ENCODE results near the gene SPA17. TPM values are rescaled to one million over a fixed set of nuclear protein-coding genes. Genes with fewer than 3 reads are reported as not detected.

The SPA17 gene
- total RNA-seq, 2 experiments from 2014 or later, result 3.1 to 3.6 TPM

DNA sequence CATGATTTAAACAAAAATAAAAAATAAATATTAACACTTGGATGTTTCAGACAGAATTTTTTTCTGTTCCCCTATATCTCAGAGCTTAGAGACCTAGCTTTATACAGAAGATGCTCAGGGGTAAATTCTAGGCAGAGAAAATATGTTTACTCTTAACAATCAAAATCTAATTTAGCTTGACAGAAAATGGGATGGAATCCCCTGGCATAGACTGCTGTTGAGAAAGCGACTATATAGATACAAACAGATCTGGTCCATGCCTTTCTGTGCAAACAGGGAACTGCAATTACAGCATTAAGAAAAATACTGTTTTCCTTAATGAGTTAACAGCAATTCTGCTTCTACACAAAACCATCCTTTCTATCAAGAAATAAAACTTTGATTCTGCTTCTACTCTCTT, 14.7 kb upstream of the SPA17 start:
- no peak overlapping the region for H3K4me3 Mint-ChIP-seq
- H3K4me1 Mint-ChIP-seq (ENCODE audit: low read depth), result no peaks in the 10 kb centered on the region
- intact Hi-C loops (cut with micrococcal nuclease), result no loop called here
- POLR2A ChIA-PET, result no interaction called here
- peaks cover 2% of the 10 kb centered on the region for H3K36me3 Mint-ChIP-seq (ENCODE audit: low read depth)
- CTCF ChIA-PET, result interaction anchor here (0.6 to 1.9 kb wide), 4 partner anchors 10 to 207 kb away, joined by 3 to 6 read pairs (median 4); no protein-coding TSS in a partner anchor
- DNase-seq (no peak), ATAC-seq (no peak)
- TF ChIP-seq, protein P1, sequence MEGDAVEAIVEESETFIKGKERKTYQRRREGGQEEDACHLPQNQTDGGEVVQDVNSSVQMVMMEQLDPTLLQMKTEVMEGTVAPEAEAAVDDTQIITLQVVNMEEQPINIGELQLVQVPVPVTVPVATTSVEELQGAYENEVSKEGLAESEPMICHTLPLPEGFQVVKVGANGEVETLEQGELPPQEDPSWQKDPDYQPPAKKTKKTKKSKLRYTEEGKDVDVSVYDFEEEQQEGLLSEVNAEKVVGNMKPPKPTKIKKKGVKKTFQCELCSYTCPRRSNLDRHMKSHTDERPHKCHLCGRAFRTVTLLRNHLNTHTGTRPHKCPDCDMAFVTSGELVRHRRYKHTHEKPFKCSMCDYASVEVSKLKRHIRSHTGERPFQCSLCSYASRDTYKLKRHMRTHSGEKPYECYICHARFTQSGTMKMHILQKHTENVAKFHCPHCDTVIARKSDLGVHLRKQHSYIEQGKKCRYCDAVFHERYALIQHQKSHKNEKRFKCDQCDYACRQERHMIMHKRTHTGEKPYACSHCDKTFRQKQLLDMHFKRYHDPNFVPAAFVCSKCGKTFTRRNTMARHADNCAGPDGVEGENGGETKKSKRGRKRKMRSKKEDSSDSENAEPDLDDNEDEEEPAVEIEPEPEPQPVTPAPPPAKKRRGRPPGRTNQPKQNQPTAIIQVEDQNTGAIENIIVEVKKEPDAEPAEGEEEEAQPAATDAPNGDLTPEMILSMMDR (IDR thresholded peaks at IDR 0.05), result no peak
- no peaks in the 10 kb centered on the region for H3K27me3 Mint-ChIP-seq
- no peak overlapping the region for H3K27ac Mint-ChIP-seq
- H3K9me3 Mint-ChIP-seq, result no peaks in the 10 kb centered on the region

DNA sequence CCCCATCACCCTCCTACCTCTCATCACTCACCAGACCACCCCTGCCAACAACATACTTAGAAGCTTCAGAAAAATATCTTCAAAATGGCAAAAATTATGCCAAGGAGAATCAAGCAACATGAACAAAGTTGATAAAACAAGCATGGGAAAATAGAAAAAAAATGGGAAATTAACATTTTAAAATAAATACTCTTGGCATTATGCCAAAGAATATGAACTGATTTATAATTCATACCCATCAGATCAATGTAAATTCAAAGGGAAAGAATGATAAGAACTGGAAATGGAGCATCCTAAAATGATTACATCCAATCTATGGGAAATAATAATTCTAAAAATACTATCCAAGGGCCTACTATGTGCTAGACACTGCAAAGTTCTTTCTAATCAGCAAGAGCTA, 12.2 kb upstream of the SPA17 start:
- intact Hi-C loops (cut with micrococcal nuclease), result no loop called here
- CTCF ChIA-PET, result interaction anchor here (0.9 to 2.3 kb wide), 3 partner anchors 132 to 177 kb away, joined by 3 to 7 read pairs (median 4); no protein-coding TSS in a partner anchor
- POLR2A ChIA-PET, result no interaction called here
- no peaks in the 10 kb centered on the region for H3K4me1 Mint-ChIP-seq (ENCODE audit: low read depth)
- H3K27me3 Mint-ChIP-seq, result no peaks in the 10 kb centered on the region
- no peak overlapping the region for H3K27ac Mint-ChIP-seq
- DNase-seq (no peak), ATAC-seq (no peak)
- no peaks in the 10 kb centered on the region for H3K9me3 Mint-ChIP-seq
- H3K4me3 Mint-ChIP-seq, result no peak overlapping the region
- TF ChIP-seq, protein P1 (IDR thresholded peaks at IDR 0.05), result no peak
- peaks cover 4% of the 10 kb centered on the region for H3K36me3 Mint-ChIP-seq (ENCODE audit: low read depth)

DNA sequence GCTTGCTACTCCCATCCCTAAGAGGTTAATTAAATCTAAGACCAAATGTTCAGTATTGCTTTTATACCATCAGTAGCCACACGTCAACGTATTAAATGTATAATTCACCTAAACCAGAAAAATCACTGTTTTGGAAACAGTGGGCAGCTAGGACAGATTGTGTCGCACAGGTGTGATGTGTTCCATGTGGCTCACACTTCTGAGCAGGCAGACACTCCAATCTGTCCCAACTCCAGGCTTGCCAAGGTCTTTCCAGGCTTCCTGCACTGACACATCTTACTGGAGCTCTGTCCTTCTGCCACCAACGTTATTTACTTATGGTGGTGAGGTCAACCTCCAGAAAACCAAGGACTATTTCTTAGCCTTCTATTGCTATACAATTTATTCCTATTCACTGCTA, 11.6 kb upstream of the SPA17 start:
- H3K36me3 Mint-ChIP-seq (ENCODE audit: low read depth), result peaks cover 4% of the 10 kb centered on the region
- TF ChIP-seq, protein P1 (IDR thresholded peaks at IDR 0.05), result no peak
- no peaks in the 10 kb centered on the region for H3K4me1 Mint-ChIP-seq (ENCODE audit: low read depth)
- ChIA-PET POLR2A (no interaction called here), CTCF (interaction anchor here (0.9 to 2.3 kb wide), 4 partner anchors 101 to 176 kb away, joined by 3 to 13 read pairs (median 6); no protein-coding TSS in a partner anchor)
- H3K27me3 Mint-ChIP-seq, result no peaks in the 10 kb centered on the region
- DNase-seq (no peak), ATAC-seq (no peak)
- no peak overlapping the region for H3K27ac Mint-ChIP-seq
- intact Hi-C loops (cut with micrococcal nuclease), result no loop called here
- no peaks in the 10 kb centered on the region for H3K9me3 Mint-ChIP-seq
- no peak overlapping the region for H3K4me3 Mint-ChIP-seq

DNA sequence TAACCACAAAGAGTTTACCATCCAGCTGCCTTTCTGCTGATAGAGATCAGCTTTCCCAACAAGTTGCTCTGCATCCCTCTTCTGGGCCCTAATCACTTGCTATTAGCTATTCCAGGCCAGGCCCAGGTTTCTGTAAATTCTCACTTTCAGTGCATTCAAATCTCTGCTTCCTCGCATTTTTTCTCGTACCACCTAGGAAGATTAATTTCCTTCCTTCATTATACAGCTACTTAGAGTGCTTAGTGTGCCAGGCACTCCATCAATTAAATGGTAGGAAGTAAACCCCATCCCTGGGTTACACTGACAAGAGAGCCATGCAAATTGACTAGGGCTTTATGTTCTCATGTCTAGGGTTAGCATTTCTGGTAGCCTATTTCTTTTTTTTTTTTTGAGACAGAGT, 9.8 kb upstream of the SPA17 start:
- H3K4me3 Mint-ChIP-seq, result no peak overlapping the region
- H3K27ac Mint-ChIP-seq, result no peak overlapping the region
- ChIA-PET POLR2A (no interaction called here), CTCF (interaction anchor here (0.9 to 2.0 kb wide), 5 partner anchors 11 to 173 kb away, joined by 3 to 13 read pairs (median 5); no protein-coding TSS in a partner anchor)
- no peaks in the 10 kb centered on the region for H3K9me3 Mint-ChIP-seq
- H3K36me3 Mint-ChIP-seq (ENCODE audit: low read depth), result peaks cover 4% of the 10 kb centered on the region
- ATAC-seq (no peak), DNase-seq (no peak)
- H3K4me1 Mint-ChIP-seq (ENCODE audit: low read depth), result no peaks in the 10 kb centered on the region
- TF ChIP-seq, protein P1 (IDR thresholded peaks at IDR 0.05), result no peak
- intact Hi-C loops (cut with micrococcal nuclease), result no loop called here
- H3K27me3 Mint-ChIP-seq, result no peaks in the 10 kb centered on the region

DNA sequence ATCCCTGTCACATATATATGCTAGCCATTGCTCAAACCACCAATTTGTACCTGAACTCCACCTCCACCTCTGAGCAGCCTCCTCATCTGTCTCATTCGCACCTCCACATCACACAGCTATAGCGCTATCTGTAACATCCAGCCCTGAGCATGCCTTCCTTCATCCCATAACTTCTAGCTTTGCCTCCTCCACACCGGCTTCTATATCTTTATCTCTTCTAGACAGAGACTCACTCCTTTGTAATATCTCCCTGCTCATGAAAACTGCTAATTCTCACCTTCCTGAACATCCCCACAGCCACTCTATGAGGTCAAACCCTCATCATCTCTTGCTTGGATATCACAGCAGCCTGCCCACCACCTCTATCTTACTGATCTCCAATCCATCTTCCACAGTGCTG, 6.1 kb upstream of the SPA17 start:
- peaks cover 4% of the 10 kb centered on the region for H3K36me3 Mint-ChIP-seq (ENCODE audit: low read depth)
- POLR2A ChIA-PET, result no interaction called here

More for the DNA sequence above, 6.1 kb upstream of the SPA17 start:
- peaks cover 15% of the 10 kb centered on the region for H3K4me1 Mint-ChIP-seq (ENCODE audit: low read depth)
- TF ChIP-seq, protein P1 (IDR thresholded peaks at IDR 0.05), result no peak
- ATAC-seq (no peak), DNase-seq (no peak)
- no peaks in the 10 kb centered on the region for H3K9me3 Mint-ChIP-seq
- intact Hi-C loops (cut with micrococcal nuclease), result no loop called here
- H3K27ac Mint-ChIP-seq, result no peak overlapping the region
- no peak overlapping the region for H3K4me3 Mint-ChIP-seq
- CTCF ChIA-PET, result interaction anchor here (1.2 to 4.3 kb wide), 4 partner anchors 18 to 132 kb away, joined by 3 to 43 read pairs (median 4); partner anchors contain the start of gene MSANTD2
- H3K27me3 Mint-ChIP-seq, result no peaks in the 10 kb centered on the region
